H9 (cell line): ENCODE data around the gene THSD1. TPM values are rescaled to one million over a fixed set of nuclear protein-coding genes. Genes with fewer than 3 reads are reported as not detected.

ENCODE experiments used
- DNase-seq: peaks from one replicate; pipeline ENCODE4 v3.0.0-alpha.2; 2017
- H2AFZ ChIP-seq: one replicate; pipeline ENCODE4 v1.6.1; 2013; ENCODE audit warnings: mild to moderate bottlenecking, low read length, control low read depth, moderate library complexity
- H2AK5ac ChIP-seq: 2 replicates; pipeline ENCODE4 v1.6.1; 2013; ENCODE audit warnings: low read length, control low read depth, mixed read lengths; ENCODE audit not compliant: insufficient read length
- H2BK120ac ChIP-seq: one replicate; pipeline ENCODE4 v1.6.1; 2013; ENCODE audit warnings: low read depth, mild to moderate bottlenecking, low read length, control low read depth, inconsistent platforms; ENCODE audit not compliant: poor library complexity, severe bottlenecking
- H2BK12ac ChIP-seq: 2 replicates; pipeline ENCODE4 v1.6.1; 2013; ENCODE audit warnings: low read length, control low read depth, mixed read lengths, low read depth; ENCODE audit not compliant: insufficient read length
- H2BK15ac ChIP-seq: 2 replicates; pipeline ENCODE4 v1.6.1; 2013; ENCODE audit warnings: low read depth, low read length, control low read depth
- H2BK20ac ChIP-seq: one replicate; pipeline ENCODE4 v1.6.1; 2013; ENCODE audit warnings: low read depth, mild to moderate bottlenecking, low read length, control low read depth, inconsistent platforms; ENCODE audit not compliant: poor library complexity, severe bottlenecking
- H2BK5ac ChIP-seq: 2 replicates; pipeline ENCODE4 v1.6.1; 2013; ENCODE audit warnings: low read length, control low read depth, mixed read lengths; ENCODE audit not compliant: insufficient read length
- H3K14ac ChIP-seq: 2 replicates; pipeline ENCODE4 v1.6.1; 2013; ENCODE audit warnings: low read length, control low read depth; ENCODE audit not compliant: insufficient read depth
- H3K18ac ChIP-seq: 2 replicates; pipeline ENCODE4 v1.6.1; 2013; ENCODE audit warnings: low read depth, mild to moderate bottlenecking, mixed read lengths, low read length, control low read depth; ENCODE audit not compliant: insufficient read length
- H3K23ac ChIP-seq: 2 replicates; pipeline ENCODE4 v1.6.1; 2013; ENCODE audit warnings: low read length, control low read depth, mixed read lengths, low read depth; ENCODE audit not compliant: insufficient read length
- H3K23me2 ChIP-seq: 2 replicates; pipeline ENCODE4 v1.6.1; 2013; ENCODE audit warnings: low read depth, mild to moderate bottlenecking, mixed read lengths, low read length, control low read depth; ENCODE audit not compliant: insufficient read length, poor library complexity, severe bottlenecking
- H3K27ac ChIP-seq: 2 replicates; pipeline ENCODE4 v1.5.1; 2013; ENCODE audit warnings: low read length, control low read depth, mixed read lengths, low read depth; ENCODE audit not compliant: insufficient read length
- H3K27me3 ChIP-seq: 2 replicates; pipeline ENCODE4 v1.6.1; 2013; ENCODE audit warnings: low read length, control low read depth, inconsistent platforms; ENCODE audit not compliant: insufficient read depth
- H3K4ac ChIP-seq: 2 replicates; pipeline ENCODE4 v1.6.1; 2013; ENCODE audit warnings: low read depth, mild to moderate bottlenecking, control low read depth, inconsistent platforms, low read length, moderate library complexity
- H3K4me1 ChIP-seq: 2 replicates; pipeline ENCODE4 v1.6.1; 2013; ENCODE audit warnings: low read length, control low read depth, inconsistent platforms; ENCODE audit not compliant: insufficient read depth
- H3K4me2 ChIP-seq: 2 replicates; pipeline ENCODE4 v1.6.1; 2013; ENCODE audit warnings: low read length, control low read depth, mixed read lengths; ENCODE audit not compliant: insufficient read length, insufficient read depth
- H3K56ac ChIP-seq: 2 replicates; pipeline ENCODE4 v1.6.1; 2013; ENCODE audit warnings: low read depth, mild to moderate bottlenecking, mixed read lengths, low read length, control low read depth; ENCODE audit not compliant: insufficient read length
- H3K79me1 ChIP-seq: 2 replicates; pipeline ENCODE4 v1.6.1; 2013; ENCODE audit warnings: low read depth, mild to moderate bottlenecking, moderate library complexity, low read length, control low read depth, inconsistent platforms; ENCODE audit not compliant: insufficient read depth, poor library complexity, severe bottlenecking
- H3K79me2 ChIP-seq: 2 replicates; pipeline ENCODE4 v1.6.1; 2013; ENCODE audit warnings: low read length, control low read depth, inconsistent platforms; ENCODE audit not compliant: insufficient read depth
- H3K9ac ChIP-seq: 2 replicates; pipeline ENCODE4 v1.6.1; 2013; ENCODE audit warnings: low read length, control low read depth, mixed read lengths; ENCODE audit not compliant: insufficient read length; ENCODE audit errors: extremely low read depth
- H3K9me3 ChIP-seq: one replicate; pipeline ENCODE4 v1.6.1; 2013; ENCODE audit warnings: low read depth, low read length, inconsistent platforms; ENCODE audit not compliant: control insufficient read depth
- H3T11ph ChIP-seq: one replicate; pipeline ENCODE4 v1.6.1; 2013; ENCODE audit warnings: mild to moderate bottlenecking, low read length, control low read depth, inconsistent platforms
- H4K20me1 ChIP-seq: one replicate; pipeline ENCODE4 v1.6.1; 2013; ENCODE audit not compliant: control insufficient read depth, insufficient read length, insufficient read depth
- H4K5ac ChIP-seq: 2 replicates; pipeline ENCODE4 v1.6.1; 2013; ENCODE audit warnings: low read depth, mild to moderate bottlenecking, mixed read lengths, low read length, control low read depth; ENCODE audit not compliant: insufficient read length
- H4K8ac ChIP-seq: replicated peaks from 2 replicates; pipeline ENCODE4 v1.6.1; 2013; ENCODE audit warnings: low read length, control low read depth, mixed read lengths, low read depth; ENCODE audit not compliant: insufficient read length
- H4K91ac ChIP-seq: 2 replicates; pipeline ENCODE4 v1.6.1; 2013; ENCODE audit warnings: low read depth, mild to moderate bottlenecking, moderate library complexity, mixed read lengths, low read length, control low read depth; ENCODE audit not compliant: insufficient read length
- H3K27ac Mint-ChIP-seq, 3 experiments: 2 replicates in 2 of 3; 3 replicates in 1 of 3; pipeline ENCODE4 v1.8.0; 2020 to 2021; ENCODE audit warnings: mixed read lengths in 3 of 3, mild to moderate bottlenecking in 1 of 3, moderate library complexity in 1 of 3
- H3K27me3 Mint-ChIP-seq: 2 replicates; pipeline ENCODE4 v1.8.0; 2021; ENCODE audit warnings: low read depth, mild to moderate bottlenecking, moderate library complexity, mixed read lengths
- H3K36me3 Mint-ChIP-seq, 3 experiments: 2 replicates in 2 of 3; 3 replicates in 1 of 3; pipeline ENCODE4 v1.8.0; 2020 to 2021; ENCODE audit warnings: low read depth in 3 of 3, mixed read lengths in 3 of 3; ENCODE audit not compliant: insufficient read depth in 1 of 3
- H3K4me1 Mint-ChIP-seq, 2 experiments: 2 replicates each; pipeline ENCODE4 v1.8.0; 2020; ENCODE audit warnings: mixed read lengths in 2 of 2
- H3K4me3 Mint-ChIP-seq, 2 experiments: 2 replicates in 1 of 2; 3 replicates in 1 of 2; pipeline ENCODE4 v1.8.0; 2020 to 2021; ENCODE audit warnings: mild to moderate bottlenecking in 2 of 2, mixed read lengths in 2 of 2, moderate library complexity in 1 of 2
- H3K9me3 Mint-ChIP-seq, 2 experiments: 2 replicates in 1 of 2; 3 replicates in 1 of 2; pipeline ENCODE4 v1.8.0; 2020; ENCODE audit warnings: mild to moderate bottlenecking in 2 of 2, mixed read lengths in 2 of 2, moderate library complexity in 1 of 2
- CTCF ChIP-seq: fragments of 200-600 bp; sonication (generic); conservative IDR thresholded peaks from 3 replicates; pipeline ENCODE4 v1.8.0; 2021; ENCODE audit warnings: antibody characterized with exemption, mild to moderate bottlenecking
- WGBS: extraction: QIAGEN DNeasy Blood & Tissue Kit; methylation state at CpG from one replicate; pipeline ENCODE4 v1.1.7; 2013; ENCODE audit warnings: missing lambda C conversion rate, low lambda C conversion rate, mixed read lengths; ENCODE audit not compliant: insufficient read length; ENCODE audit errors: extremely low coverage; 5-methylcytosine and 5-hydroxymethylcytosine counted together
- total RNA-seq: library from RNA; stranded (reverse); gene quantifications from 2 replicates; pipeline ENCODE4 v1.2.1, GENCODE V29; 2021

Gene THSD1
- total RNA-seq, 1 experiment from 2014 or later, result 0.22 TPM

- no peak overlapping the region for H3K23ac ChIP-seq
- H3K4me1 ChIP-seq, result no peaks in the 10 kb centered on the region; the same call in 1 of the 2 replicates
- H3K27ac ChIP-seq, result no peak overlapping the region
- Mint-ChIP-seq H3K36me3 (peaks cover 13 to 17% (median 15%) of the 10 kb centered on the region in 3 experiments), H3K4me3 (no peak overlapping the region), H3K27ac (no peak overlapping the region), H3K4me1 (peaks cover 35 to 40% of the 10 kb centered on the region in 2 experiments), H3K27me3 (no peaks in the 10 kb centered on the region; the same call in 1 of the 2 replicates), H3K9me3 (no peaks in the 10 kb centered on the region; a peak in 2 of 5 replicates)
- no peak overlapping the region for H4K8ac ChIP-seq
- no peaks in the 10 kb centered on the region for H4K20me1 ChIP-seq
- H2BK12ac ChIP-seq, result no peak overlapping the region
- no peak overlapping the region for H4K91ac ChIP-seq
- no peak overlapping the region for H3K4ac ChIP-seq
- peaks cover 3% of the 10 kb centered on the region for H3K79me1 ChIP-seq
- TF ChIP-seq CTCF, result no peak
- H3K9ac ChIP-seq, result no peak overlapping the region
- no peak overlapping the region for H2BK5ac ChIP-seq
- peaks cover 14% of the 10 kb centered on the region; the same call in 1 of the 2 replicates for H3K79me2 ChIP-seq
- no peak overlapping the region for H3K18ac ChIP-seq
- H3K9me3 ChIP-seq, result no peaks in the 10 kb centered on the region
- no peak overlapping the region for H4K5ac ChIP-seq
- H2BK15ac ChIP-seq, result no peak overlapping the region
- H3T11ph ChIP-seq, result no peak overlapping the region
- DNase-seq, result no peak
- H2AFZ ChIP-seq, result no peak overlapping the region
- no peak overlapping the region for H2BK20ac ChIP-seq
- WGBS, result no CpG with 5 or more reads among the region's 2 CpGs
- H3K56ac ChIP-seq, result no peak overlapping the region
- H3K23me2 ChIP-seq, result peaks cover 10% of the 10 kb centered on the region
- H2BK120ac ChIP-seq, result no peak overlapping the region
- H3K27me3 ChIP-seq, result no peaks in the 10 kb centered on the region
- no peak overlapping the region for H2AK5ac ChIP-seq
- H3K14ac ChIP-seq, result no peak overlapping the region
- H3K4me2 ChIP-seq, result no peak overlapping the region
These were observed 46.5 kb upstream of the THSD1 start for GRCh38 chr13:52452470-52452869.
